Urinary bladder (tissue), 4 donors: ENCODE results near the gene NYAP1. TPM values are rescaled to one million over a fixed set of nuclear protein-coding genes. Genes with fewer than 3 reads are reported as not detected.
"Not testable (repeated sequence)": the region's sequence is repeated elsewhere in the genome, so short reads cannot be mapped to it uniquely, and the experiment has no call there.

Source experiments
- DNase-seq: peaks from one replicate; pipeline ENCODE4 v3.0.0-alpha.2; 2015; ENCODE audit errors: extremely low spot score
- H3K27ac ChIP-seq: one replicate; pipeline ENCODE4 v1.5.1; 2013; ENCODE audit warnings: low read depth, mild to moderate bottlenecking, moderate library complexity
- H3K36me3 ChIP-seq: one replicate; pipeline ENCODE4 v1.6.1; 2013; ENCODE audit warnings: mild to moderate bottlenecking, moderate library complexity; ENCODE audit not compliant: insufficient read depth
- H3K4me1 ChIP-seq: one replicate; pipeline ENCODE4 v1.6.1; 2013; ENCODE audit warnings: mild to moderate bottlenecking, moderate library complexity; ENCODE audit not compliant: insufficient read depth
- H3K4me3 ChIP-seq: one replicate; pipeline ENCODE4 v1.5.1; 2013; ENCODE audit warnings: low read depth, low read length
- WGBS: extraction: QIAGEN DNeasy Blood & Tissue Kit; methylation state at CpG from one replicate; pipeline ENCODE4 v1.1.7; 2013; 5-methylcytosine and 5-hydroxymethylcytosine counted together
- polyA plus RNA-seq: library from polyadenylated mRNA; stranded (reverse); fragments of 200-250 nt; gene quantifications from one replicate; pipeline ENCODE4 v1.2.3, GENCODE V29; 2013
- total RNA-seq: library from RNA; depleted of rRNA; stranded (reverse); fragments of >200 nt; gene quantifications from one replicate; pipeline ENCODE4 v1.2.3, GENCODE V29; 2014
- donor health status: healthy with polysubstance abuse.
- donor health status: healthy.

Gene NYAP1
- total and polyA plus RNA-seq, 2 donors = 1.5 to 1.6 TPM

- H3K27ac ChIP-seq = no peak overlapping the region
- H3K4me1 ChIP-seq = no peaks in the 10 kb centered on the region
- 72% methylated on average over 2 of the region's 2 CpGs for whole genome bisulfite sequencing
- H3K4me3 ChIP-seq = no peak overlapping the region
- no peaks in the 10 kb centered on the region for H3K36me3 ChIP-seq
- no peak for DNase-seq
Measured at GRCh38 chr7:100446040-100446439, 37.7 kb upstream of the NYAP1 start.

DNA sequence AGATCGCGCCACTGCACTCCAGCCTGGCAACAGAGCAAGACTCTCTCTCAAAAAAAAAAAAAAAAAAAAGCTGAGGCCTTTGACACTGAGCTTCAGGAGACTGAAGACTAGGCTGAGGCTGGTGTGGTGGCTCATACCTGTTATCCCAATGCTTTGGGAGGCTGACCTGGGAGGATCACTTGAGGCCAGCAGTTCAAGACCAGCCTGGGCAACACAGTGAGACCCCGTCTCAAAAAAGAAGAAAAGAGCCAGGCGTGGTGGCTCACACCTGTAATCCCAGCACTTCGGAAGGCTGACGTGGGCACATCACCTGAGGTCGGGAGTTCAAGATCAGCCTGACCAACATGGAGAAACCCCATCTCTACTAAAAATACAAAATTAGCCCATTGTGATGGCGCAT, 36.4 kb upstream of the NYAP1 start:
- not testable (repeated sequence) for H3K4me1 ChIP-seq, H3K27ac ChIP-seq, DNase-seq, H3K4me3 ChIP-seq, H3K36me3 ChIP-seq
- WGBS = 96% methylated on average over 8 of the region's 8 CpGs

DNA sequence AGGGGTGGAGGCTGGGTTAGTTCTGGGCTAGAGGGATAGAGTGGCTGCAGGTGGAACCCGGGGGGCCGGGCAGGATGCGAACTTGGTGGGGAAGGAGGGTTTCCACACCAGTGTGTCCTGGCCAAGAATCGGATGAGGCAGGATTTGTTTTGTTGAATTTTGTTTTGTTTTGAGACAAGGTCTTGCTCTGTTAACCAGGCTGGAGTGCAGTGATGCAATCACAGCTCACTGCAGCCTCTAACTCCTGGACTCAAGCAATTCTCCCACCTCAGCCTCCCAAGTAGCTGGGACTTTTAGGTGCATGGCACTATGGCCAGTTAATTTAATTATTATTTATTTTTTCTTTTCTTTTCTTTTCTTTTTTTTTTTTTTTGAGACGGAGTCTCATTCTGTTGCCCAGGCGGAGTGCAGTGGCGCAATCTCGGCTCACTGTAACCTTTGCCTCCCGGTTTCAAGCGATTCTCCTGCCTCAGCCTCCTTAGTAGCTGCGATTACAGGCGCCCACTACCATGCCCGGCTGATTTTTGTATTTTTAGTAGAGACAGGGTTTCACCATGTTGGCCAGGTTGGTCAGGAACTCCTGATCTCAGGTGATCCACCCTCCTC, 34.4 kb upstream of the NYAP1 start:
- Histone ChIP-seq H3K4me1 (no peaks in the 10 kb centered on the region), H3K27ac (no peak overlapping the region), H3K4me3 (no peak overlapping the region), H3K36me3 (no peaks in the 10 kb centered on the region)
- no peak for DNase-seq
- 87% methylated on average over 13 of the region's 13 CpGs for WGBS

DNA sequence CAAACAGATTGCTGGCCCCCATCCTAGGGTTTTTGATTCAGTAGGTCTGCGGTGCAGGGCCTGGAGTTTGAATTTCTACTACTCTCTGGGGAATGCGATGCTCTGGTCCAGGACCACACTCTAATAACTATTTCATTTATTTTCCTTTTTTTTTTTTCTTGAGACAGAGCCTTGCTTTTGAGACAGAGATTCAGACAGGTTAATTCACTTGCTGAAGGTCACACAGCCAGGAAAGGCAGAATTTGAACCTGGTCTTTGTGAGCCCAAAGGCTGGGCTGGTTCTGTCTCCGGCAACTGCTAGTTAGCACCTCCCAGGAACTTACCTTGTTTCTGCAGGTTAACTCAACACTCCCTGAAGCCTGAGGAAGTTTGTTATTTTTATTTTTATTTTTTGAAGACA, 31.2 kb upstream of the NYAP1 start:
- H3K4me3 ChIP-seq = no peak overlapping the region
- no peaks in the 10 kb centered on the region for H3K36me3 ChIP-seq
- no peak overlapping the region for H3K27ac ChIP-seq
- H3K4me1 ChIP-seq = no peaks in the 10 kb centered on the region
- no peak for DNase-seq
- WGBS = 85% methylated on average over 3 of the region's 3 CpGs

- DNase-seq, H3K27ac ChIP-seq, H3K36me3 ChIP-seq, H3K4me1 ChIP-seq, H3K4me3 ChIP-seq: not testable (repeated sequence)
- 96% methylated on average over 8 of the region's 8 CpGs for WGBS
Measured at GRCh38 chr7:100453854-100454253, 29.9 kb upstream of the NYAP1 start.

DNA sequence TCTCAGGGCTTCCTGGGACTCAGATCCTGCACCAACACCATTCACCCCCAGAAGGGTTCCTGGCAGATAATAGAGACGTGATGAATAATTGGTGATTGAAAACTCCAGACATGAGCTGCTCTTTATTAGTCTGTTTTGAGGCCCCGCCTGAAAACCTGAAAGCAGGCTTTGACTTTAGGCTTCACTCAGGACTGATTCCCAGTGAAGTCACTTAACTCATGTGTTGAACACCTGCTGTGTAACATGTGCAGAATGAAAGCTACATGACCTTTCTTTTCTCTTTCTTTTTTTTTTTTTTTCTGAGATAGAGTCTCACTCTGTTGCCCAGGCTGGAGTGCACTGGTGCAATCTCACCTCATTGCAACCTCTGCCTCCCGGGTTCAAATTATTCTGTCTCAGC, 28.5 kb upstream of the NYAP1 start:
- Histone ChIP-seq H3K36me3 (no peaks in the 10 kb centered on the region), H3K4me1 (no peaks in the 10 kb centered on the region), H3K4me3 (no peak overlapping the region), H3K27ac (no peak overlapping the region)
- no peak for DNase-seq
- 85% methylated on average over 3 of the region's 3 CpGs for WGBS

- DNase-seq = no peak
- H3K36me3 ChIP-seq = no peaks in the 10 kb centered on the region
- no peaks in the 10 kb centered on the region for H3K4me1 ChIP-seq
- WGBS = 87% methylated on average over 14 of the region's 14 CpGs
- H3K27ac ChIP-seq = no peak overlapping the region
- H3K4me3 ChIP-seq = no peak overlapping the region
Measured at GRCh38 chr7:100456562-100456961, 27.2 kb upstream of the NYAP1 start.

- no peaks in the 10 kb centered on the region for H3K4me1 ChIP-seq
- DNase-seq = no peak
- 93% methylated on average over 6 of the region's 6 CpGs for WGBS
- no peak overlapping the region for H3K27ac ChIP-seq
- no peak overlapping the region for H3K4me3 ChIP-seq
- H3K36me3 ChIP-seq = no peaks in the 10 kb centered on the region
Measured at GRCh38 chr7:100457033-100457432, 26.7 kb upstream of the NYAP1 start.

- Histone ChIP-seq H3K4me1 (no peaks in the 10 kb centered on the region), H3K27ac (no peak within 1 kb of the TSS), H3K4me3 (no peak within 1 kb of the TSS), H3K36me3 (peaks cover 2% of the 10 kb centered on the region)
- DNase-seq = no peak
- WGBS = 87% methylated on average over 7 of the region's 7 CpGs
Measured at GRCh38 chr7:100464210-100464660, 19.5 kb upstream of the NYAP1 start, which contains the start of gene SPACDR. Gene SPACDR, minus strand, starts transcription at chr7:100464260. Its CDS starts 235 bp downstream, at chr7:100464025.

DNA sequence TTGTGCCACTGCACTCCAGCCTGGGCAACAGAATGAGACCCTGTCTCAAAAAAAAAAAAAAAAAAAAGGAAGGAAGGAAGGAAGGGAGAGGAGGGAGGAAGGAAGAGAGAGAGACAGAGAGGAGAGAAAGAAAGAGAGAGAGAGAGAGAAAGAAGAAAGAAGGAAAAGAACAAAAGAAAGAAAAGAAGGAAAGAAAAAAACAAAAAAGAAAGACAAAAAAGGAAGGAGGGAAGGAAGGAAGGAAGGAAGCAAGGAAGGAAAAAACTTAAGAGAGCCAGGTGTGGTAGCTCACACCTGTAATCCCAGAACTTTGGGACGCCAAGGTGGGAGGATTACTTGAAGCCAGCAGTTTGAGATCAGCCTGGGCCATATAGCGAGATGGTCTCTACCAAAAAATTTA, 18.9 kb upstream of the NYAP1 start:
- 92% methylated on average over 2 of the region's 2 CpGs for WGBS
- H3K4me1 ChIP-seq = no peaks in the 10 kb centered on the region
- no peak overlapping the region for H3K4me3 ChIP-seq
- DNase-seq = no peak
- H3K27ac ChIP-seq = no peak overlapping the region
- H3K36me3 ChIP-seq = peaks cover 2% of the 10 kb centered on the region

DNA sequence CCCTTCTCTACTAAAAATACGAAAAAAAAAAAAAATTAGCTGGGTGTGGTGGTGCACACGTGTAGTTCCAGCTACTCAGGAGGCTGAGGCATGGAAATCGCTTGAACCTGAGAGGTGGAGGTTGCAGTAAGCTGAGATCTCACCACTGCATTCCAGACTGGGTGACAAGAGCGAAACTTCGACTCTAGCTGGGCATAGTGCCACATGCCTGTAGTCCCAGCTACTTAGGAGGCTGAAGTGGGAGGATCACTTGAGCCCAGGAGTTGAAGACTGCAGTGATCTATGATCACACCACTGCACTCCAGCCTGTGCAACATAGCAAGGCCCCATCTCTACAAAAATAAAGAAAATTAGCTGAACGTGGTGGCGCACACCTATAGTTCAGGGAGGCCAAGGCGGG, 18.4 kb upstream of the NYAP1 start:
- no peaks in the 10 kb centered on the region for H3K4me1 ChIP-seq
- WGBS = 74% methylated on average over 8 of the region's 8 CpGs

GRCh38 chr7:100465702-100466311, 17.9 kb upstream of the NYAP1 start:
- peaks cover 2% of the 10 kb centered on the region for H3K36me3 ChIP-seq
- no peaks in the 10 kb centered on the region for H3K4me1 ChIP-seq
- no peak for DNase-seq
- no peak overlapping the region for H3K4me3 ChIP-seq
- H3K27ac ChIP-seq = no peak overlapping the region
- 8% methylated on average over 17 of the region's 17 CpGs for WGBS

More for the DNA sequence above, 18.4 kb upstream of the NYAP1 start:
- Histone ChIP-seq H3K27ac (no peak overlapping the region), H3K36me3 (peaks cover 2% of the 10 kb centered on the region), H3K4me3 (no peak overlapping the region)
- no peak for DNase-seq

DNA sequence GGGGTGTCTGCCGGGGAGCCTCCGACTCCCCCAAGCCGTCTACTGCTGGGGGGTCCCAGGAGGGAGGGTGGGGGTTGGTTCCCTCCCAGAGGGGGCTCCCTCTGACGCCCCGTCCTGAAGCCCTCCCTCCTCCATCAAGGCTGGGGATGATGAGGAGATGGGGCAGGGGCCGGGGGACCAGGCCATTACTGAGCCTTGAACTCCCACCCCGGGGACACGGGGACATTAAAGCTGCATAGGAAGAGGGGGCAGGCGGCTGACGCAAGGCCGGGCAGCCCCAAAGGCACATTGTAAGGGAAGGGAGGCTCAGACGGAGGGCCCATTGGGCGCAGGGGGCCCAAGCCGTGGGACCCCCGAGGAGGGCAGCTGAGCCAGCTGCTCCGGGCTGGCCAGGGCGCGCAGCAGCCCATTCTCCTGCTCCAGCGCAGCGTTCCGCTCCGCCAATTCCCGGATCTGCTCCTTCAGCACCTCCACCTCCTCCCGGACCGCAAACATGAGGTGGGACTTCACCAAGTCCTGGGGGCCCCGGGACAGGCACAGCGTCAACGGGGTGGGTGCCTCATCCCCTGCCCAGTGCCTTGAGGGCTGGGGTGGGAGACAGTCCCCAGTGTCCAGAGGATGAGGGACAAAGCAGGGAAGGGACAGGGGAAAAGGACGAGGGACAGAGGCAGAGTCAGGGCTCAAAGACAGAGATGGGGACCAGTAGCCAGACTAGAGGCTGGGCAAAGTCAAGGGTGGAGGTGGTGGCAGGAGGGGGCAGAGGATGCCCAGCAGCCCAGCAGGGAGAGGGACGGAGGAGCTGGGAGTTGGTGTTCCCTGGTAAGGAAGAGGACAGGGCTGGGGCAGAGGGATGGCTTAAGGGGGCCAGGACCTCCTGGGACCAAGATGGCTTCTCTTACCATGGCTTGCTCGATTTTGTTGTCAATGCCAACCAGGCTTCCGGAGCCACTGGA, 16.8 kb upstream of the NYAP1 start:
- DNase-seq = no peak
- no peaks in the 10 kb centered on the region for H3K4me1 ChIP-seq
- 74% methylated on average over 32 of the region's 32 CpGs for WGBS
- no peak overlapping the region for H3K27ac ChIP-seq
- peaks cover 2% of the 10 kb centered on the region for H3K36me3 ChIP-seq
- no peak overlapping the region for H3K4me3 ChIP-seq
